Glutamatergic neuron (in vitro differentiated cells): ENCODE data around the gene FCN2. TPM values are rescaled to one million over a fixed set of nuclear protein-coding genes. Genes with fewer than 3 reads are reported as not detected.

Experiments used
- DNase-seq: peaks from one replicate; pipeline ENCODE4 v3.0.0; 2022
- H3K27ac Mint-ChIP-seq: one replicate; pipeline ENCODE4 v1.8.0; 2020; ENCODE audit warnings: mild to moderate bottlenecking, mixed read lengths, inconsistent platforms; ENCODE audit not compliant: unreplicated experiment
- H3K27me3 Mint-ChIP-seq: one replicate; pipeline ENCODE4 v1.8.0; 2020; ENCODE audit warnings: mild to moderate bottlenecking, moderate library complexity, mixed read lengths, inconsistent platforms; ENCODE audit not compliant: unreplicated experiment
- H3K36me3 Mint-ChIP-seq: one replicate; pipeline ENCODE4 v1.8.0; 2020; ENCODE audit warnings: mild to moderate bottlenecking, mixed read lengths, inconsistent platforms; ENCODE audit not compliant: unreplicated experiment
- H3K4me1 Mint-ChIP-seq: one replicate; pipeline ENCODE4 v1.8.0; 2020; ENCODE audit warnings: mild to moderate bottlenecking, low read depth, mixed read lengths, inconsistent platforms; ENCODE audit not compliant: unreplicated experiment
- H3K4me3 Mint-ChIP-seq: one replicate; pipeline ENCODE4 v1.8.0; 2020; ENCODE audit warnings: mild to moderate bottlenecking, mixed read lengths, inconsistent platforms; ENCODE audit not compliant: unreplicated experiment
- H3K9me3 Mint-ChIP-seq: one replicate; pipeline ENCODE4 v1.8.0; 2020; ENCODE audit warnings: mild to moderate bottlenecking, moderate library complexity, mixed read lengths, inconsistent platforms; ENCODE audit not compliant: unreplicated experiment
- long read RNA-seq: library from polyadenylated mRNA; unstranded; transcript quantifications from one replicate; pipeline ENCODE4 v2.0.0, GENCODE V29; 2020; ENCODE audit not compliant: unreplicated experiment
- total RNA-seq: library from RNA; stranded (reverse); fragmentation: NEBNext Ultra II Directional; extraction: Animal tissue kit (Norgen Biotek cat#: 25700); gene quantifications from one replicate; pipeline ENCODE4 v1.2.1, GENCODE V29; 2021; ENCODE audit not compliant: unreplicated experiment
- TF ChIP-seq, protein P1 (sequence below): fragments of 200-600 bp; sonication (generic); IDR thresholded peaks from one replicate; pipeline ENCODE4 v1.5.0; 2021; ENCODE audit not compliant: partially characterized antibody, unreplicated experiment

Gene FCN2
- total RNA-seq: not detected
- long read RNA-seq: 0 reads

DNA sequence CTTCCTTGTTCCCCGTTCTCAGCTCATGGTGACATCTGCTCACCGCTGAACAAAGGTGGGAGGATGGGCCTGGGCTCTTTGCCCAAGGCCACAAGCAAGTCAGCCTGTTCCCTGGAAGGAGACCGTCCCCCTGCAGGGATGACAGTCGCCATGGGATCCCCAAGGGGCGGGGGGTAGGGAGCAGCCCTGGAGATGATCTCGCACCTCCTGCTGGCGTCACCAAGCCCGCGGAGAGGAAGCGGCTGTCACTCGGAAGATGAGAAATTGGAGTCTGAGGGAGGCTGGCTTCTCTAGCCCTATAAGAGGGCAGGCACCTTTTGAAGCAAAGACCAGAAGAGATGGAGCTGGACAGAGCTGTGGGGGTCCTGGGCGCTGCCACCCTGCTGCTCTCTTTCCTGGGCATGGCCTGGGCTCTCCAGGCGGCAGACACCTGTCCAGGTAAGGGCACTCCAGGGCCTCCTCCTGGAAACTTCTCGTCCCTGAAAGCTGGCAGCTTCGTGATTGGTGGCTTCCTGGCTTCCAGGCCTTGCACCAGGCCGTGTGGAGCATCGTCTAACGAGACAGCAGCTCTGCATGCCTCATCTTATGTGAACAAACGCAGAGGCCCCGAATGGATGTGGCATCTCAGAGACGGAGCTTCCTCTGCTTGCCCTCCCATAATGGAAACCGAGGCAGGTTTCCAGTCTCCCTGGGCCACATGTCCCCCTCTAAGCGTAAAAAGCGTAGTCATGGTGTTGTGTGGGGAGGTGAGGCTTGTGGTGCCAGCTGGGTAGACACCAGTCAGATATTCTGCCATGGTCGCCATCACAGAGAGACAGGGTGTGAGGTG, at the start of gene FCN2:
FCN2 (plus strand) TSS at position 327 of the 829 bp plus-strand sequence; CDS start at position 339, 12 bp downstream.
- TF ChIP-seq, protein P1, sequence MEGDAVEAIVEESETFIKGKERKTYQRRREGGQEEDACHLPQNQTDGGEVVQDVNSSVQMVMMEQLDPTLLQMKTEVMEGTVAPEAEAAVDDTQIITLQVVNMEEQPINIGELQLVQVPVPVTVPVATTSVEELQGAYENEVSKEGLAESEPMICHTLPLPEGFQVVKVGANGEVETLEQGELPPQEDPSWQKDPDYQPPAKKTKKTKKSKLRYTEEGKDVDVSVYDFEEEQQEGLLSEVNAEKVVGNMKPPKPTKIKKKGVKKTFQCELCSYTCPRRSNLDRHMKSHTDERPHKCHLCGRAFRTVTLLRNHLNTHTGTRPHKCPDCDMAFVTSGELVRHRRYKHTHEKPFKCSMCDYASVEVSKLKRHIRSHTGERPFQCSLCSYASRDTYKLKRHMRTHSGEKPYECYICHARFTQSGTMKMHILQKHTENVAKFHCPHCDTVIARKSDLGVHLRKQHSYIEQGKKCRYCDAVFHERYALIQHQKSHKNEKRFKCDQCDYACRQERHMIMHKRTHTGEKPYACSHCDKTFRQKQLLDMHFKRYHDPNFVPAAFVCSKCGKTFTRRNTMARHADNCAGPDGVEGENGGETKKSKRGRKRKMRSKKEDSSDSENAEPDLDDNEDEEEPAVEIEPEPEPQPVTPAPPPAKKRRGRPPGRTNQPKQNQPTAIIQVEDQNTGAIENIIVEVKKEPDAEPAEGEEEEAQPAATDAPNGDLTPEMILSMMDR: no peak
- peak; percentile 38 for DNase-seq

DNA sequence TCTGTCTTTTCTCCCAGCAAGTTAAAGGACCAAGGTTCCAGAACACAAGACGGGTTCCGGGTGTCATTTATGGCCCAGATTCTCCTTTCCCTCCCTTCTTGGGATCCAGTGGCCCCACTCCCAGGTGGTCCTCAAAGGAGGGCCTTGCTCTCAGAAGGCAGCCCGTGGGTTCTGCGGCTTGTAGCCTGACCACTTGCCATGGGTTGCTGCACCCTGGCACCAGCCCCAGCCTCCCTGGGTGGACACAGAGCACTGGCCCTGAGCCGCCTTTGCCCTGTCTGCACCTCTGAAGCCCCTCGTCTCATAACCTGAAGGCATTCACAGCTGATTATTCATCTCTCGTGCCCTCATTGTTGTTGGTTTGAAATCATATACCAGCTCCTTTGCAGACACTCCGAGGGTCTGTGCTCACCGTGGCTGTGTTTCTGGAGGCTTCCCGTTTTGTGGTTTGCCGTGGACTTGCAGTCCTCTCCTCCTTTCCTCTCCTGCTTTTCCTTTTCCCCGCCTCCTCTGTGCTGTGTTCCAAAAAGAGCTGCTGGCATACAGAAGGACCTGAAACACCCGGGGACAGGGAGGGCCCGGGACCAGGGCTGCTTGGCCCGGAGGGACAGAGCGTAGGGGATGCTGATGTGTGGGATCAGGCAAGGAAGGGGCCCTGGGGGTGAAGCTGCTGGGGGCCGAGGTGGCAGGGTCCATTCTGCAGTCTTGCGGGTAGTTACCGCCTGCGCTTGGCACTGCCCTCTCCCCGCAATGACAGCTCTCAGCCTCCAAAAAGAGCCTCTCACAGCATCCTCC, 49.5 kb upstream of the FCN2 start:
- Mint-ChIP-seq H3K36me3 (no peaks in the 10 kb centered on the region), H3K4me1 (peaks cover 16% of the 10 kb centered on the region), H3K27me3 (peaks cover 7% of the 10 kb centered on the region), H3K4me3 (no peak overlapping the region), H3K27ac (no peak overlapping the region), H3K9me3 (peaks cover 4% of the 10 kb centered on the region)
- TF ChIP-seq, protein P1: no peak
- no peak for DNase-seq

More for the DNA sequence above, at the start of gene FCN2:
- Mint-ChIP-seq H3K27me3 (peaks cover 3% of the 10 kb centered on the region), H3K9me3 (no peaks in the 10 kb centered on the region), H3K4me1 (peaks cover 4% of the 10 kb centered on the region), H3K4me3 (no peak within 1 kb of the TSS), H3K36me3 (peaks cover 5% of the 10 kb centered on the region), H3K27ac (no peak within 1 kb of the TSS)

DNA sequence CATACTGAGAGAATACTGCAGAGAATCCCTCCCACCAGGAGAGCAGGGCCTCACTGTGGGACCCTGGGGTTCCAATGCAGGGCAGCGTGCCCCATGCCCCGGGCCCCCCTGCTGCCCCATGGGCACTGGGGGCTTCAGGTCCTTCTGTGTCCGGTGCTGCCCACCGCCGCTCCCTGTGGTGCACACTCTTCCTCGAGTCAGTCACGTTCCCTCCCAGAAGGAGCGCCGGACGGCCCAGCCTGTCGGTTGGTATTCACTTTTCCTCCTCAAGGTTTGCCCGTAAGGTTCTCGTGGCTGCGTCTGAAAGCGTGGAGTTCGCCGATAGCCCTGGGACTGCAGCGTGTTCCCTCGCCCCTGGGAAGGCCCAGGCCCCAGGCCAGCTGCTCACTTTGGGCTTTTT, 48.1 kb upstream of the FCN2 start:
- peaks cover 4% of the 10 kb centered on the region for H3K9me3 Mint-ChIP-seq
- peaks cover 7% of the 10 kb centered on the region for H3K27me3 Mint-ChIP-seq
- peak overlapping the region; percentile 55 for H3K27ac Mint-ChIP-seq
- TF ChIP-seq, protein P1: no peak
- no peak overlapping the region for H3K4me3 Mint-ChIP-seq
- H3K4me1 Mint-ChIP-seq: peaks cover 16% of the 10 kb centered on the region
- H3K36me3 Mint-ChIP-seq: no peaks in the 10 kb centered on the region
- no peak for DNase-seq

DNA sequence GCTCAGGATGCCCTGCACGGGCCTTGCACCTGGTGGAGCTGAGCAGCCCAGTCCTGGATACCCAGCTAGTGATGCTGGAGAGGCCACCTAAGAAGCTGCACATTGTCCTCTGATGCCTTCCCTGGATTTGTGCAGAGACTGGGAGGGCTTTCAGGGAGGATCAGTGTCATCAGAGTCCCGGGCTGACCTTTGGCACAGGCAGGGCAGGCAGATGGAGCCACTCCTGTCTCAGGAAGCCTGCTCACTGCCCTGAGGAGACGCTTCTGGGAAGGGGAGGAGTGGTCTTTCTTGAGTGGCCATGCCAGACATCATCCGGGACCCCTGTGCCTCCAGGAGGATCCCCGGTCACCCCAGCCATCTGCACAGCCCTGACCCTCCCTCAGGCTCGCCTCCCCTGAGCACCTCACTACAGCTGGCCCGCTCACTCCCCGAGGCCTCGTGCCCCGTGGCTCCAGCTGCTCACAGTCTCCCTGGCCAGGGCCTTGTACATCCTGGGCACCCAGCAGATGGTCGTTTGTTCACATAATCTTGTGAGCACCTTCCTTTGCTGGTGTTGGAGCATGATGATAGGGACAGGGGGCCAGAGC, 47.2 kb upstream of the FCN2 start:
- no peaks in the 10 kb centered on the region for H3K36me3 Mint-ChIP-seq
- DNase-seq: peak; percentile 67
- peaks cover 9% of the 10 kb centered on the region for H3K27me3 Mint-ChIP-seq
- peaks cover 16% of the 10 kb centered on the region for H3K4me1 Mint-ChIP-seq
- TF ChIP-seq, protein P1: no peak
- H3K9me3 Mint-ChIP-seq: peaks cover 4% of the 10 kb centered on the region
- peak overlapping the region; percentile 16 for H3K4me3 Mint-ChIP-seq
- H3K27ac Mint-ChIP-seq: peak overlapping the region; percentile 73
